Body of pancreas (tissue), 4 donors: ENCODE results near the gene CHPF2. TPM values are rescaled to one million over a fixed set of nuclear protein-coding genes. Genes with fewer than 3 reads are reported as not detected.

Source experiments
- ATAC-seq: fragments of 150-250 bp; one replicate; pipeline ENCODE4 v1.9.1; 2016
- DNase-seq, 4 donors: peaks; one replicate each; pipeline ENCODE4 v3.0.0-alpha.2; 2019
- H3K27ac ChIP-seq, 4 donors: fragments of 200-600 bp; sonication (generic); 1 replicate in 3 of 4; 2 replicates in 1 of 4; pipeline versions ENCODE4 v1.5.1 to v1.6.1; 2016 to 2019; ENCODE audit warnings: mild to moderate bottlenecking in 1 of 4, mixed read lengths in 1 of 4, moderate library complexity in 1 of 4
- H3K27me3 ChIP-seq, 2 donors: fragments of 200-600 bp; sonication (generic); one replicate each; pipeline ENCODE4 v1.6.0; 2016; ENCODE audit warnings: mild to moderate bottlenecking in 1 of 2
- H3K36me3 ChIP-seq, 2 donors: fragments of 200-600 bp; sonication (generic); replicated peaks in 1 of 2; 2 replicates each; pipeline ENCODE4 v1.5.1; 2016; ENCODE audit warnings: low read depth in 2 of 2; ENCODE audit not compliant: insufficient read depth in 1 of 2
- H3K4me1 ChIP-seq: fragments of 200-600 bp; sonication (generic); one replicate; pipeline ENCODE4 v1.6.0; 2016
- H3K4me3 ChIP-seq, 2 donors: fragments of 200-600 bp; sonication (generic); 1 replicate in 1 of 2; 2 replicates in 1 of 2; pipeline ENCODE4 v1.5.1; 2016 to 2019
- H3K9me3 ChIP-seq, 3 donors: fragments of 200-600 bp; sonication (generic); 1 replicate in 2 of 3; 2 replicates in 1 of 3; pipeline ENCODE4 v1.5.1; 2016
- CTCF ChIP-seq, 7 experiments: fragments of 450-650 bp in 4 of 7; fragments of 200-600 bp in 3 of 7; sonication (generic) in 3 of 7; IDR thresholded peaks; one replicate each; pipeline ENCODE4 v1.5.1; 2016 to 2019; ENCODE audit warnings: antibody characterized with exemption in 7 of 7
- POLR2A ChIP-seq, 3 donors: fragments of 450-650 bp; IDR thresholded peaks; one replicate each; pipeline ENCODE4 v1.6.1; 2016; ENCODE audit warnings: antibody characterized with exemption in 3 of 3, mild to moderate bottlenecking in 2 of 3
- whole genome bisulfite sequencing, 2 donors: methylation state at CpG; one replicate each; pipeline ENCODE4 v1.1.5; 2017; 5-methylcytosine and 5-hydroxymethylcytosine counted together
- intact Hi-C: fragments of 100-400 bp; cut with DNase I; formaldehyde crosslinking; loops from one replicate; pipeline ENCODE4 v1.15.1; 2023
- total RNA-seq, 2 donors: library from RNA; depleted of rRNA; stranded (reverse); fragments of >200 nt; gene quantifications; one replicate each; pipeline ENCODE4 v1.1.0, GENCODE V29; 2016

The CHPF2 gene
- total RNA-seq, 2 donors from 2014 or later: 24.4 to 52.1 TPM

DNA sequence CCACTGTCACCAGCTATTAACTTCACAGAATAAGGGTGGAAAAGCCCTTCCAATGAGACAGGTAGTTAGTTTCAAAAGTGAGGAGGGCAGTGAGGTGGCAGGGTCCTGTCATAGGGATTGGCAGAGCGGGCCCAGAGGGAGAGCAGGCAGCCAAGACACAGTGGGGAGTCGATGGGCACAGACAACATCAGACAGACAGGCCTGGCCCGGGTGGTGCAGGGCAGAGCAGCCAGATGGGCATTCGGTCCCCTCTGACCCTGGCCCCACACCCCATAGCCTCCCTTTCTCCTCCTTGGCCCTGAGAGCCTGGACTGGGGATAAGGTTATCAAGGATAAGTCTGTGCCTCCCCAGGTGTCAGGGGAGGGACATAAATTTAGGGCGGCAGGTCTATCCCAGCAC lies 47.6 kb downstream of the CHPF2 start:
- WGBS, 2 donors: 77 to 82% methylated on average over 4 to 5 of the region's 5 CpGs
- TF ChIP-seq CTCF (IDR thresholded peaks at IDR 0.05): no peak
- no peak for TF ChIP-seq POLR2A (IDR thresholded peaks at IDR 0.05)
- no peak for ATAC-seq

DNA sequence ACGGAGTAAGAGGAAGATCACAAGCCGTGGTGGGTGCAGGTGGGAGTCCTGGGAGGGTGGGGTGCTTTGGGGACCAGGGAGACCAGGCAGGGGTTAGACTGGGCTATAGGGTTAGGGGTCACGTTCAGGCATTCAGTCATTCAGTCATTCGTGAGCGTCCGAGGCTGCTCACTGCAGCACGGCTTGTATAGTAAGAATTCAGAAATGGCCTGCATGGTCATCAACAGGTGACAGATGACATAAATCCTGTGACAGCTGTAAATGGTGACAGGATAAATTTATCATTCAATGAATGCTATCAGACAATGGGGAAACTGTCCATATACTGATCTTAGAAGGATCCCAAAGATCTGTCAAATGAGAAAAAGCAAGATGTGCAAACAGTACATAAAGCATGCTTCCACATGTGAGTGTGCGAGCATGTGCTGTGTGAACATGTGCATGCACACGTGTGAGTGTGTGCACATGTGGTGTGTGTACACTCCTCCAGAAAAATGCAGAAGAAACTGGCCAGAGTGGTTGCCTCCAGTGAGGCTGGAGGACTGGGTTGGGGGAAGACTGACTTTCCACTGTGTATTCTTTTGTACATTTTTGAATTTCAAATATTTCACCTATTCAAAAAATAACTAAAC lies 48.2 kb downstream of the CHPF2 start:
- TF ChIP-seq POLR2A (IDR thresholded peaks at IDR 0.05) (no peak), CTCF (IDR thresholded peaks at IDR 0.05) (no peak)
- H3K36me3 ChIP-seq: no peaks in the 10 kb centered on the region
- ATAC-seq (no peak), DNase-seq (no peak)
- no peak overlapping the region for H3K4me3 ChIP-seq
- WGBS, 2 donors: 83 to 86% methylated on average over 9 of the region's 9 CpGs
- intact Hi-C loops: no loop called here
- peaks cover 0 to 3% of the 10 kb centered on the region in 2 donors for H3K27me3 ChIP-seq
- H3K9me3 ChIP-seq: no peaks in the 10 kb centered on the region
- no peak overlapping the region for H3K27ac ChIP-seq
- peaks cover 17% of the 10 kb centered on the region for H3K4me1 ChIP-seq

More for the DNA sequence above, 47.6 kb downstream of the CHPF2 start:
- H3K9me3 ChIP-seq: no peaks in the 10 kb centered on the region
- peaks cover 0 to 3% of the 10 kb centered on the region in 2 donors for H3K27me3 ChIP-seq
- H3K27ac ChIP-seq: no peak overlapping the region
- H3K4me1 ChIP-seq: peaks cover 17% of the 10 kb centered on the region
- H3K36me3 ChIP-seq: no peaks in the 10 kb centered on the region
- DNase-seq: no peak
- intact Hi-C loops: no loop called here
- H3K4me3 ChIP-seq: no peak overlapping the region

DNA sequence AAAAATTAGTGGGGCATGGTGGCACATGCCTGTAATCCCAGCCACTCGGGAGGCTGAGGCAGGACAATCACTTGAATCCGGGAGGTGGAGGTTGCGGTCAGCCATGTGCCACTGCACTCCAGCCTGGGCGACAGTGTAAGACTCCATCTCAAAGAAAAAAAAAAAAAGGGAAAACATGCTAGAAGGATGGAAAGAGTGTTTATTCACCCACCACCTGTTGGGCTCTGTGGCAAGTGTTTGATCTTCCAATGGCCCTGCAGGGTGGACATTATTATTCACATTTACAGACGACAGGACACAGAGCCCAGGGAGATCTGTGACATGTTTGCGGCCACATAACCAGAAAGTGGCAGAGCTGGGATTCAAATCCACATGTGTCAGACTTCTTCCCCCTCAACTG lies 49.4 kb downstream of the CHPF2 start:
- ATAC-seq (no peak), DNase-seq (no peak)
- Histone ChIP-seq H3K27me3 (peaks cover 0 to 3% of the 10 kb centered on the region in 2 donors), H3K36me3 (no peaks in the 10 kb centered on the region), H3K27ac (no peak overlapping the region), H3K4me1 (peaks cover 7% of the 10 kb centered on the region), H3K4me3 (no peak overlapping the region), H3K9me3 (no peaks in the 10 kb centered on the region)
- intact Hi-C loops: no loop called here
- TF ChIP-seq CTCF (IDR thresholded peaks at IDR 0.05) (no peak), POLR2A (IDR thresholded peaks at IDR 0.05) (no peak)
- WGBS, 2 donors: 58 to 67% methylated on average over 6 of the region's 6 CpGs

DNA sequence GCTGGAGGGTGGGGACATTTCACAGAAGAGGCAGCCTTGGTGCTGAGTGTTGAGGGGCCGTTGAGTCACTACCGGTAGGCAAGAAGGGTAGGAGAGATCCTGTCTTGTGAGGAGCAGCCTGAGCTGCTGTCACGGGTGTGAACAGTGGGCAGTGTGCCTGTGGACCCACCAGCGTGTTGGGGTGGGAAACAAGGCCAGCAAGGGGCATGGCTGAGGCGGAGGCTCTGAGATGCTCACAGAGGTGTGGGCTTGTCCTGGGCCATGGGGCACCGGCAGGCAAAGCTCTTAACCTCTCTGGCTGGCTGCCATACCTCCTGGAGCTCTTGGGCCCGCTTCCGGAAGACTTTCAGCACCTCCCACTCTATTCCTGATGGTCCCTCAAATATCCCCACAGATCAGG lies 49.8 kb downstream of the CHPF2 start:
- intact Hi-C loops: no loop called here
- Histone ChIP-seq H3K9me3 (no peaks in the 10 kb centered on the region), H3K4me3 (no peak overlapping the region), H3K4me1 (peaks cover 6% of the 10 kb centered on the region), H3K27ac (no peak overlapping the region), H3K36me3 (no peaks in the 10 kb centered on the region), H3K27me3 (peaks cover 0 to 3% of the 10 kb centered on the region in 2 donors)
- 66 to 75% methylated on average over 6 to 8 of the region's 8 CpGs for WGBS, 2 donors
- DNase-seq: no peak
- TF ChIP-seq POLR2A (IDR thresholded peaks at IDR 0.05): no peak
- TF ChIP-seq CTCF (IDR thresholded peaks at IDR 0.05): no peak
- ATAC-seq: no peak

DNA sequence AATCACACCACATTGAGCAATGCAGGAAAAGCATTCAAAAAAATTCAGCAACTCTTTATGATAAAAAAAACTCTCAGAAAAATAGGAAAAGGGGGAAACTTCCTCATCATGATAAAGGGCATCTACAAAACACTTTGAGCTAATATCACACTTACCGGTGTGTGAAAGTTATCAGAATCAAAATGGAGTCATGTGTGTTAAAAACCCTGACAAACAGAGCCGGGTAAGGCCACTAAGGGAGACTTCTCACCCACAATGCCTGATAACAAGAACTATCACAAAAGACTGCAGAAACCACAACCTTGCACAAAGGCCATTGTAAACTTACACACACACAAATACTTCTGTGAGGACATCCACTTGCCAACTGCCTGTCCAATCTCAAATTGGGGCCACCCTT lies 51.0 kb downstream of the CHPF2 start:
- ATAC-seq (no peak), DNase-seq (no peak)
- Histone ChIP-seq H3K4me1 (no peaks in the 10 kb centered on the region), H3K36me3 (no peaks in the 10 kb centered on the region), H3K4me3 (no peak overlapping the region), H3K27ac (no peak overlapping the region), H3K27me3 (peaks cover 0 to 3% of the 10 kb centered on the region in 2 donors), H3K9me3 (no peaks in the 10 kb centered on the region)
- WGBS, 2 donors: 87 to 89% methylated on average over 2 of the region's 2 CpGs
- intact Hi-C loops: no loop called here
- no peak for TF ChIP-seq CTCF (IDR thresholded peaks at IDR 0.05)
- TF ChIP-seq POLR2A (IDR thresholded peaks at IDR 0.05): no peak
